GM21367 (cell line): ENCODE results near the gene VWA5B1.
"Not testable (repeated sequence)": the region's sequence is repeated elsewhere in the genome, so short reads cannot be mapped to it uniquely, and the experiment has no call there.

Experiments used
- ATAC-seq: cut with Tn5 transposase; IDR thresholded peaks from one replicate; pipeline ENCODE4 v1.9.1; 2021; ENCODE audit not compliant: unreplicated experiment

VWA5B1 gene, protein sequence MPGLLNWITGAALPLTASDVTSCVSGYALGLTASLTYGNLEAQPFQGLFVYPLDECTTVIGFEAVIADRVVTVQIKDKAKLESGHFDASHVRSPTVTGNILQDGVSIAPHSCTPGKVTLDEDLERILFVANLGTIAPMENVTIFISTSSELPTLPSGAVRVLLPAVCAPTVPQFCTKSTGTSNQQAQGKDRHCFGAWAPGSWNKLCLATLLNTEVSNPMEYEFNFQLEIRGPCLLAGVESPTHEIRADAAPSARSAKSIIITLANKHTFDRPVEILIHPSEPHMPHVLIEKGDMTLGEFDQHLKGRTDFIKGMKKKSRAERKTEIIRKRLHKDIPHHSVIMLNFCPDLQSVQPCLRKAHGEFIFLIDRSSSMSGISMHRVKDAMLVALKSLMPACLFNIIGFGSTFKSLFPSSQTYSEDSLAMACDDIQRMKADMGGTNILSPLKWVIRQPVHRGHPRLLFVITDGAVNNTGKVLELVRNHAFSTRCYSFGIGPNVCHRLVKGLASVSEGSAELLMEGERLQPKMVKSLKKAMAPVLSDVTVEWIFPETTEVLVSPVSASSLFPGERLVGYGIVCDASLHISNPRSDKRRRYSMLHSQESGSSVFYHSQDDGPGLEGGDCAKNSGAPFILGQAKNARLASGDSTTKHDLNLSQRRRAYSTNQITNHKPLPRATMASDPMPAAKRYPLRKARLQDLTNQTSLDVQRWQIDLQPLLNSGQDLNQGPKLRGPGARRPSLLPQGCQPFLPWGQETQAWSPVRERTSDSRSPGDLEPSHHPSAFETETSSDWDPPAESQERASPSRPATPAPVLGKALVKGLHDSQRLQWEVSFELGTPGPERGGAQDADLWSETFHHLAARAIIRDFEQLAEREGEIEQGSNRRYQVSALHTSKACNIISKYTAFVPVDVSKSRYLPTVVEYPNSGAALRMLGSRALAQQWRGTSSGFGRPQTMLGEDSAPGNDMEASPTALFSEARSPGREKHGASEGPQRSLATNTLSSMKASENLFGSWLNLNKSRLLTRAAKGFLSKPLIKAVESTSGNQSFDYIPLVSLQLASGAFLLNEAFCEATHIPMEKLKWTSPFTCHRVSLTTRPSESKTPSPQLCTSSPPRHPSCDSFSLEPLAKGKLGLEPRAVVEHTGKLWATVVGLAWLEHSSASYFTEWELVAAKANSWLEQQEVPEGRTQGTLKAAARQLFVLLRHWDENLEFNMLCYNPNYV

DNA sequence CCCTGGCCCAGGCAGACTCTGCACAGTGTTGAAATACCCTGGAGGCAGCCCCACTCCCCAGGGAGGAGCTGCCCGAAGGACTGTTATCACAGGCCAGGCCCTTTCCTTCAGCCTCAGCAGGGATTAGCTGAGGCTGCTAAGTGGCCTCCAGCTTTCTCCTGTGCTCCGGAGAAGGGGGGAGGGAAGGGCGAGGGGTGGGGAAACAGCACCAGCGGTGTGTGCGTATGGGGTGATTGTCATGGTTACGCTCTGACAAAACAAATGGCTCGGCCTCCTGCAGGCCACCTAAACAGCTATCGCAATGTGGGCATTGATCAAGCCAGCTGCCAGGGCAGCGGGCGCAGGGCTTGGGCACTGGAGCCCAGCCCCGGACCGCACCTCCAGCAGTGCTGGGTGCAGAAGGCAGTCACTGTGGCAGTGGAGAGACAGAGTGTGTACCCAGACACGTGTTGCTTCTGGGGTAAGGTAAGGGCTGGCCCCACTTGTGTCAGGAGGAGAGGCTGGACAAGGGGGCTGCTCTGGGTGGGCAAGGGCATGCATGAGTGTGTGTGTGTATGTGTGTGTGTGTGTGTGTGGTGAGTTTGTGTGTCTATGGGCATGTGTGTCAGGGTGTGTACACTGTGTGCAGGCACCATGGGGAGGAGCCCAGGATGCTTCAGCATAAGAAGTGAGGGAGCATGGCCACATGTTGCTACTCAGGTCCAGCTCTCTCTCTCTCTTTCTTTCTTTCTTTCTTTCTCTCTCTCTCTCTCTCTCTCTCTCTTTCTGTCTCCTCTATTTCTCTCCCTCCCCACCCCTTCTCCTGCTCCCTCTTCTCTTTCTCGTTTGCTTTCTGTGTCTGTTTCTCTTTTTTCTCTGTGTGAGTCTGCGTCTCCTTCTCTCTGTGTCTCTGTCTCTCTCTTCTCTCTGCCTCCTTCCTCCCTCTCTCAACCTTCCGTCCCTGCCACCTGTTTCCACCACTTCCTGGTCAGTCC lies at the start of gene VWA5B1:
TSS of gene VWA5B1 (plus strand) at position 252 of the 974 bp plus-strand sequence. CDS start 19,727 bp downstream, outside the sequence.
- no peak for ATAC-seq

DNA sequence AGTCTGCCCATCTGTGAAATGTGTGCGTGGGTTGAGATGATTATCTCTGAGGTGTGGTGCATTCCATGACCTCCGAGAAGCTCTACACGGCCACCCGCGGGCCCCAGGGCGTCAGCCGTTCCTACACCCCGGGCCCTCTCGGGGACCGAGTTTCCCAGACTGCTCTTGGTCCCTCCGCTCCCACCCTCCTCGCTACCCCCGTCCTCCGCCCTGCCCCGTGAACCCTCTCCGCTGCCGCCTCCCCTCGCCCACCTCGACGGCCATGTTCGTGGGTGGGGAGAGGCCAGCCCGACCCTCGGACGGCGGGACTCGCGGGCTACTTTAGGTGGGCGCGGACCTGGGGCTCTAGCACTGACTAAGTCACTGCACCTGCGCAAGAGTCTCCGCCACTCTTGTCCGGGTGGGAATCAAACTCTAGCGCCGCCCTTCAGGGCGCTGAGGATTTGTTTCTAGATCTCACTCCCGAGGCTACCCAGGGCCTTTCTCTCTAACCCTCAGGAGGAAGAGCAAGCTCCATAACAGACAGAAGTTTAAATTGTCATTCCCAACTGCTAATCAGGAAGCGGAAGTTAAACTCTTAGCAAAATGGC lies 47.7 kb upstream of the VWA5B1 start:
- ATAC-seq, result no peak

- ATAC-seq, result no peak
Observed at GRCh38 chr1:20248971-20249612, 41.6 kb upstream of the VWA5B1 start.

GRCh38 chr1:20250340-20250989 lies 40.2 kb upstream of the VWA5B1 start:
- no peak for ATAC-seq

GRCh38 chr1:20252587-20252986 lies 38.1 kb upstream of the VWA5B1 start:
- ATAC-seq, result no peak

DNA sequence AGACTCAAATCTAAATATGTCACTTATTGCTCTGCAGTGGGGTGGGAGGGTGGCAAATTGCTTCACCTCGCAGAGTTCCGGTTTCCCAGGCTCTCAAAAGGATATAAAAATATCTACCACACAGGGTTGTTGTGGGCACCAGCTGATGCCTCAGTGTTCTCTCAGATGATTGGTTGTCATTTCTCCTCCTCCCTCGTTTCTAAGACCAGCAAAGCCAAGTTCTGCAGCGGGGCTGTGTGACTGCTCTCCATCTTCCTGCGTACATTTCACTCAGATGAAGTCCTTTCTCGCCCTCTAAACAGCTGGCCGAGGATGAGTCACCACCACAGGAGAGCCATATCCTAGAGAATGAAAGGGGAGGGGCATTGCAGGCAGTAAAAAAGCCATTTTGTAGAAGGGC lies 35.0 kb upstream of the VWA5B1 start:
- ATAC-seq, result no peak

GRCh38 chr1:20259646-20260045 lies 31.0 kb upstream of the VWA5B1 start:
- no peak for ATAC-seq

DNA sequence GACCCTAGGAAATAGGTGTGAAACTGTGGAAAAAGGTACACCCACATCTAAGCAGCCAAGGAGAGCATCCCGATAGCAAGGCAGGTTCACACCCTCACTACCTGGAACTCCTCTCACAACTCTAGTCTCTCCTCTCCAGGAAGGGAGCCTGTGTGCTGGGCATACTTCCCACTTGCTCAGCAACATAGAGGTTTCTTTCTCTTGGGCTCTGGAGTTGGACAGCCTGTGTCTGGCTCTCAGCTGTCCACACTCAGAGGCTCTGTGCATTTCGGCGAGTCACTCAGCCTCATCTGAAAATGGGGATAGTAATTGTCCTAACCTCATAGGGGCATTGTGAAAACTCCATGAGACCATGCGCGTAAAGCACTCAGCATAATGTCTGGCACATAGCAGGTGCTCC lies 29.6 kb upstream of the VWA5B1 start:
- no peak for ATAC-seq

- no peak for ATAC-seq
Observed at GRCh38 chr1:20262810-20263534, 27.7 kb upstream of the VWA5B1 start.

GRCh38 chr1:20265250-20265649 lies 25.4 kb upstream of the VWA5B1 start:
- no peak for ATAC-seq

GRCh38 chr1:20266141-20266540 lies 24.5 kb upstream of the VWA5B1 start:
- no peak for ATAC-seq

- no peak for ATAC-seq
Observed at GRCh38 chr1:20266642-20267041, 24.0 kb upstream of the VWA5B1 start.

DNA sequence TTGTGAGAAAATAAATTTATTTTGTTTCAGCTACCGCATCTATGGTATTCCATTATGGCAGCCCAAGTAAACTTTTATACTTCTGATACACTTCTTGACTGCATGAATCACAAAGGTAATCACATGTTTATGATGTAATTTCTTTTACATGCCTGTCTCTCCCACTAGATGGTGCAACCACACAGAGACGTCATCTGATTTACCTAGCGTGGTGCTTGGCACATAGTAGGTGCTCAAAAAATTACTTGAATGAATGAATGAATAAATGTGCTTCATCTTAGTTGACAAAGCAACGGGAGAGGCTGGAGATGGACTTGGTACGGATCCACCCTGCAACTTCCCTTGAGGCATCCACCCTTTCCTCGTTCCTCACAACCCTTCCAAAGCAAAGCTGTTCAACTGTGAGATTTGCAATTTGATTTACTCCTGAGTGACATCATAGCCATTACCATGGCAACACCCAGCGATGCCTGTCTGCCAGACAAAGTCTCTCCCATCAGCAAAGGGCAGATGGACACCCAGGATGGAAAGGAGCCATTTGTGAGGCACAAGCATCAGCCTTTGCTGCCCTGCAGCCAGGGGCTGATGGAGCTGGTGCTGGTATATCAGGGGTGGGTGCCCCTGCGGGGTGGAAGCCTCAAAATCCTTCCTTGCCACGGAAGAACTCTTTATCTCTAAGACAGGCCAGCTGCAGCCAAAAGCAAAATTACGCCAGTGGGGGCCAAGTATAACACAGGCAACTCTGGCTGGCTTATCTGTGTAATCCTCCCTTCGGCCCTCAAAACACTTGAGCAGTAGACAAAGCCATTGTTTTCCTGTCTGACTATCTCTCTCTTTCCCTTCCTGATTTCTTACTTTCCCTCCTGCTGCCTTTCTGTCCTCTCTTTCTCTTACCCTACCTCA lies 18.9 kb upstream of the VWA5B1 start:
- ATAC-seq, result no peak

DNA sequence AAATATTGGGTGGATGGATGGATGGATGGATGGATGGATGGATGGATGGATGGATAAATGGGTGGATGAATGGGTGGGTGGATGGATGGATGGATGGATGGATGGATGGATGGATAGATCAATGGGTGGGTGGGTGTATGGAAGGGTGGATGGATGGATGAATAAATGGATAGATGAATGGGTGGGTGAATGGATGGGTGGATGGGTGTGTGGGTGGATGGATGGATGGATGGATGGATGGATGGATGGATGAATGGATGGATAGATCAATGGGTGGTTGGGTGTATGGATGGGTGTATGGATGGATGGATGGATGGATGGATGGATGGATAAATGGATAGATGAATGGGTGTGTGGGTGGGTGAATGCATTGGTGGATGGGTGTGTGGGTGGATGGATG lies 17.0 kb upstream of the VWA5B1 start:
- not testable (repeated sequence) for ATAC-seq

- ATAC-seq, result no peak
Observed at GRCh38 chr1:20275319-20275925, 15.3 kb upstream of the VWA5B1 start.

DNA sequence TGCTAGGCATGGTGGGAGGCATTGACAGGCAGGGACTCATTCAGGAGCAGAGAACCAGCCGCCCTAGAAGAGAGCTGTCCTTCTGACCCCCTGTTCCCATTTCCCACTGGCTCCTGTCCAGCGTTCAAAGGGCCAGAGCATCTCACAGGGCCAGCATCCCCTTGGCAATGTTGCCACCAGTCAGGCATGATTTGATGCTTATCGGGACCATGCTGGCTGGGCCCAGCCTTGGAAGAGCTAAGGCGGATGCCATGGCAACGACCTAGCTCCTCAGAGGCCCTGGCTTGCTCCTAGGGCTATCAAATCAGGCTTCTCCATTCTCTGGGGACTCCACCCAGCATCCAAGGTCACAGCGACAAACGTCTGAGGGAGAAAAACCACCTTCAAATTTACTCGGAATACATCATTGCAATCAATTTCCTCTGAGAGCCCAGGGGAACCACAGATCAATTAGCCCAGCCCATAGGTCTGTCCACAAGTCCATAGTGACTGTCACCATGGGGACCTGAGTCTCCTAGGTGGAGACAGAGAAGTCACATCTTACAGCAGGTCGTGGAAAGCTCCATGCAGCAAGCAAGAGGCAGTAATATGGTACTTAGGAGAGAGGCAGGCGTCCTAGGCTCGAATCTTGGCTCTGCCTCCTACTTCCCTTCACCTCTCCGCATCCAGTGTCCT lies 14.1 kb upstream of the VWA5B1 start:
- no peak for ATAC-seq
